ENCODE results near the gene SEMA5B.

SEMA5B gene

DNA sequence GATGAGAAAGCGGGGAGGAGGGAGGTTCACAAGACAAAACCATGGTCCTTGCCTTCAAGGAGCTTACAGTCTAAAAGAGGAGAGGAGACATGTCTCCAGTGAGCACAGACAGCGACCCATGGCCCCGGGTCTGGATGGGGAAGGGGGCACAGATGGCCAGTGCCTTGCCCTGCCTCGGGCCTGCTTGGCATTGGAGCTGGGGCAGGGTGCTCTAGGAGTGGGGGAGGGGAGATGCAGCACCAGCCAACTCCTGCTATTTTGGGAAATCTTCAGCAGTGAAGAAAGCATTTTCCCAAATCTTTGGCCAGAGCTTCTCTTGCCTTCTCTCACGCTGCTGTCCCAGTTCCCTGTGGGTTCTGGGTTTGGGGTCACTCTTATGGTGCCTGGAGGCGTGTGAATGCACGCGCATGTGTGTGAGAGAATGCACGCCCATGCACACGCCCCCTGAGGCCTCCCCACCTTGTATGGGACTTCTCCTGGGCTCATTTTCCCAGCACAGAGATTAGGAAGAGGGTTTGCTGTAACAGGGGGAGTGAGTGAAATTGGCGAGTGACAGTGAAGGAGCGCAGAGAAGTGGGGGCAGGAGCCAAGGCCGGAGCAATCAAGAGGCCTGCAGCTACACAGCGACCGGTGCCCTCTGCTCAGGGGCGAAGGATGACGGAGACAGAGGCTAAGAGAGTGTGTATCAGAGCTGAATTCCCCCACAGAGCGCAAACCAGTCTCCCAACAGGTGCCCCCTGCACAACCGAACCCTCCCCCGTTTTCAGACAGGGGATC, 71.5 kb downstream of the SEMA5B start:
- Histone ChIP-seq H3K9me3 (ENCODE audit: low read depth, low read length) (no peaks in the 10 kb centered on the region), H3K27ac (no peak overlapping the region), H3K36me3 (ENCODE audit: insufficient read depth, low read length) (peaks cover 90% of the 10 kb centered on the region), H3K4me3 (no peak overlapping the region), H3K9ac (ENCODE audit: insufficient read length) (no peak overlapping the region)
- DNase-seq (ENCODE audit: low read depth, low spot score), result no peak
- no peak for TF ChIP-seq FOXP2 (optimal IDR thresholded peaks at IDR 0.05; ENCODE audit: control extremely low read depth, extremely low read length, insufficient read depth)
- TF ChIP-seq EZH2 (IDR thresholded peaks at IDR 0.05), result no peak
- no peak for TF ChIP-seq POLR2AphosphoS5 (IDR thresholded peaks at IDR 0.05; ENCODE audit: borderline replicate concordance, low read depth, low read length)

GRCh38 chr3:122952520-122952919, 75.0 kb downstream of the SEMA5B start:
- DNase-seq (ENCODE audit: low read depth, low spot score), result no peak
- H3K27ac ChIP-seq, result no peak overlapping the region

GRCh38 chr3:122948408-122948807, 79.2 kb downstream of the SEMA5B start:
- H3K36me3 ChIP-seq (ENCODE audit: insufficient read depth, low read length), result peaks cover 61% of the 10 kb centered on the region
- TF ChIP-seq FOXP2 (optimal IDR thresholded peaks at IDR 0.05; ENCODE audit: control extremely low read depth, extremely low read length, insufficient read depth) (no peak), POLR2AphosphoS5 (IDR thresholded peaks at IDR 0.05; ENCODE audit: borderline replicate concordance, low read depth, low read length) (no peak), EZH2 (IDR thresholded peaks at IDR 0.05) (no peak)
- DNase-seq (ENCODE audit: low read depth, low spot score), result no peak
- no peaks in the 10 kb centered on the region for H3K9me3 ChIP-seq (ENCODE audit: low read depth, low read length)
- no peak overlapping the region for H3K4me3 ChIP-seq
- H3K9ac ChIP-seq (ENCODE audit: insufficient read length), result no peak overlapping the region
- no peak overlapping the region for H3K27ac ChIP-seq

More at GRCh38 chr3:122952520-122952919, 75.0 kb downstream of the SEMA5B start:
- H3K4me3 ChIP-seq, result no peak overlapping the region
- H3K9me3 ChIP-seq (ENCODE audit: low read depth, low read length), result no peaks in the 10 kb centered on the region
- H3K9ac ChIP-seq (ENCODE audit: insufficient read length), result no peak overlapping the region
- peaks cover 84% of the 10 kb centered on the region for H3K36me3 ChIP-seq (ENCODE audit: insufficient read depth, low read length)
- no peak for TF ChIP-seq EZH2 (IDR thresholded peaks at IDR 0.05)
- no peak; the same call in 1 of the 2 replicates for TF ChIP-seq POLR2AphosphoS5 (IDR thresholded peaks at IDR 0.05; ENCODE audit: borderline replicate concordance, low read depth, low read length)
- no peak for TF ChIP-seq FOXP2 (optimal IDR thresholded peaks at IDR 0.05; ENCODE audit: control extremely low read depth, extremely low read length, insufficient read depth)

GRCh38 chr3:122947738-122948137, 79.8 kb downstream of the SEMA5B start:
- TF ChIP-seq FOXP2 (optimal IDR thresholded peaks at IDR 0.05; ENCODE audit: control extremely low read depth, extremely low read length, insufficient read depth) (no peak), EZH2 (IDR thresholded peaks at IDR 0.05) (no peak)
- Histone ChIP-seq H3K4me3 (no peak overlapping the region), H3K9ac (ENCODE audit: insufficient read length) (no peak overlapping the region), H3K9me3 (ENCODE audit: low read depth, low read length) (no peaks in the 10 kb centered on the region), H3K27ac (no peak overlapping the region), H3K36me3 (ENCODE audit: insufficient read depth, low read length) (peaks cover 55% of the 10 kb centered on the region)
- DNase-seq (ENCODE audit: low read depth, low spot score), result no peak

DNA sequence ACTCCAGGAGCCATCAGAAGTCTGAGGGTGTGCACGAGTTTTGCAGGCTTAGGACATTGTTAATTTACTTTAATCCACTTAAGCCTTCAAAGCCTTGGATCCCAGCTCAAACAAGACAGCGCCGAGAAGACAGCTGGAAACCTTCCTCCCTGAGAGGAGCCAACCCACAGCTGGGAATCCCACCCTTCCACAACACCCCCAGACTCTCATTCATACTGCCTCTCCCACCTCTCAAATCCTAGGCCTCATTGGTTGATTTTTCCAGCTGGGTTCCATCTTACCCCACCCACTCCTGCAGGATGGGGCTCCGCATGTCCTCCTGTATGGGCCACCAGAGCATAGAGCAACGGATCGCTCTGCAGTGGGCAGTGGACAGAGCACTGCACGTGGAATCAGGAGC, 80.4 kb downstream of the SEMA5B start:
- Histone ChIP-seq H3K27ac (no peak overlapping the region), H3K4me3 (no peak overlapping the region), H3K9ac (ENCODE audit: insufficient read length) (no peak overlapping the region), H3K9me3 (ENCODE audit: low read depth, low read length) (no peaks in the 10 kb centered on the region), H3K36me3 (ENCODE audit: insufficient read depth, low read length) (peaks cover 51% of the 10 kb centered on the region)
- no peak for DNase-seq (ENCODE audit: low read depth, low spot score)
- no peak for TF ChIP-seq EZH2 (IDR thresholded peaks at IDR 0.05)
- no peak for TF ChIP-seq POLR2AphosphoS5 (IDR thresholded peaks at IDR 0.05; ENCODE audit: borderline replicate concordance, low read depth, low read length)

DNA sequence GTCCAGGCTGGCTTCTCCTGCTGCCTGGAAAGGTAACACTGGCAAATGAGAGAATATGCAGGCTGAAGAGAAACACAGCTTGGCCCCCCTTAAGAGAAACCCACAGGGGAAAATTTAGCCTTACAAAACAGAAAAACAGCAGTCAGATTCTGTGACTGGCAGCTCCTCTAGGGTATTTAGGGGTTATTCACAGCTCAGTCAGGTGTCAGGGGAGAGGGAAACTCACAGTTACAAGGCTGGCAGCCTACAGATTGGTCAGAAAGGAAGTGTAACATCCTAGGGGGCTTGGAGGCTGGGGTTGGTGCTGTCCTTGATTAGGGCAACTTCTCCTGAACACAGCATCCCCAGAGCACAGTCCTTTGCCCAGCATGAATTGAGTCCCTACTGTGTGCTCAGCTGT, 81.4 kb downstream of the SEMA5B start:
- H3K36me3 ChIP-seq (ENCODE audit: insufficient read depth, low read length), result peaks cover 47% of the 10 kb centered on the region
- no peak overlapping the region for H3K27ac ChIP-seq
- no peak overlapping the region for H3K4me3 ChIP-seq
- no peaks in the 10 kb centered on the region for H3K9me3 ChIP-seq (ENCODE audit: low read depth, low read length)
- no peak overlapping the region for H3K9ac ChIP-seq (ENCODE audit: insufficient read length)
- no peak for DNase-seq (ENCODE audit: low read depth, low spot score)
- TF ChIP-seq FOXP2 (optimal IDR thresholded peaks at IDR 0.05; ENCODE audit: control extremely low read depth, extremely low read length, insufficient read depth) (no peak), POLR2AphosphoS5 (IDR thresholded peaks at IDR 0.05; ENCODE audit: borderline replicate concordance, low read depth, low read length) (no peak), EZH2 (IDR thresholded peaks at IDR 0.05) (no peak)

DNA sequence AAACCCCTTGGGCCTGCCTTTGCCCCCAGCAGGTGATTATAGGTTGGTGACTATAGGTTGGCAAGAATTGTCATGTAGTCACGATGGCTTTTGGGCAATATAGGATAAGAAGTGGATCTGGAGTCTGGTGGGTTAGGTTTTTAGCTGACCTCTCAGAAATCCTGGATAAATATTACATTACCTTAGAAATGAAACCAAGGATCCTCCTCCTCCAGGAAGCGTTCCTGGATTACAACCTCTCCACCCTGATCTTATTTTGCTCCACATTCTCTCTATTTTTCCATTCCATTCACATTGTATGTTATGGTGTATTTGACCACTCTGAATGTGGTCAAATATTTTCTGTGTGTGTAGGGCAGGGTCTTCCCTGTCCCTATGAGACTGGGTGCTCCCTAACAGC, 82.3 kb downstream of the SEMA5B start:
- Histone ChIP-seq H3K9me3 (ENCODE audit: low read depth, low read length) (no peaks in the 10 kb centered on the region), H3K4me3 (peak overlapping the region; percentile 14; the same call in 1 of the 2 replicates), H3K9ac (ENCODE audit: insufficient read length) (no peak overlapping the region), H3K27ac (peak overlapping the region; percentile 39; the same call in 1 of the 2 replicates), H3K36me3 (ENCODE audit: insufficient read depth, low read length) (peaks cover 39% of the 10 kb centered on the region)
- no peak for DNase-seq (ENCODE audit: low read depth, low spot score)
- TF ChIP-seq FOXP2 (optimal IDR thresholded peaks at IDR 0.05; ENCODE audit: control extremely low read depth, extremely low read length, insufficient read depth) (no peak), EZH2 (IDR thresholded peaks at IDR 0.05) (no peak), POLR2AphosphoS5 (IDR thresholded peaks at IDR 0.05; ENCODE audit: borderline replicate concordance, low read depth, low read length) (no peak)

GRCh38 chr3:122944671-122945161, 82.8 kb downstream of the SEMA5B start:
- TF ChIP-seq FOXP2 (optimal IDR thresholded peaks at IDR 0.05; ENCODE audit: control extremely low read depth, extremely low read length, insufficient read depth) (no peak), EZH2 (IDR thresholded peaks at IDR 0.05) (no peak), POLR2AphosphoS5 (IDR thresholded peaks at IDR 0.05; ENCODE audit: borderline replicate concordance, low read depth, low read length) (no peak; the same call in 1 of the 2 replicates)
- Histone ChIP-seq H3K9me3 (ENCODE audit: low read depth, low read length) (no peaks in the 10 kb centered on the region), H3K27ac (peak overlapping the region; percentile 39; the same call in 1 of the 2 replicates), H3K4me3 (peak overlapping the region; percentile 14; the same call in 1 of the 2 replicates), H3K9ac (ENCODE audit: insufficient read length) (no peak overlapping the region), H3K36me3 (ENCODE audit: insufficient read depth, low read length) (peaks cover 39% of the 10 kb centered on the region)
- peak; percentile 81 for DNase-seq (ENCODE audit: low read depth, low spot score)

Measured in SK-N-MC (cell line).